Urinary bladder (tissue), 4 donors: Measurements from ENCODE around the gene CLCC1. TPM values are rescaled to one million over a fixed set of nuclear protein-coding genes. Genes with fewer than 3 reads are reported as not detected.
"Not testable (repeated sequence)": the region's sequence is repeated elsewhere in the genome, so short reads cannot be mapped to it uniquely, and the experiment has no call there.

Experiments
- DNase-seq: peaks from one replicate; pipeline ENCODE4 v3.0.0-alpha.2; 2015; ENCODE audit errors: extremely low spot score
- H3K27ac ChIP-seq: one replicate; pipeline ENCODE4 v1.5.1; 2013; ENCODE audit warnings: low read depth, mild to moderate bottlenecking, moderate library complexity
- H3K36me3 ChIP-seq: one replicate; pipeline ENCODE4 v1.6.1; 2013; ENCODE audit warnings: mild to moderate bottlenecking, moderate library complexity; ENCODE audit not compliant: insufficient read depth
- H3K4me1 ChIP-seq: one replicate; pipeline ENCODE4 v1.6.1; 2013; ENCODE audit warnings: mild to moderate bottlenecking, moderate library complexity; ENCODE audit not compliant: insufficient read depth
- H3K4me3 ChIP-seq: one replicate; pipeline ENCODE4 v1.5.1; 2013; ENCODE audit warnings: low read depth, low read length
- WGBS: extraction: QIAGEN DNeasy Blood & Tissue Kit; methylation state at CpG from one replicate; pipeline ENCODE4 v1.1.7; 2013; 5-methylcytosine and 5-hydroxymethylcytosine counted together
- polyA plus RNA-seq: library from polyadenylated mRNA; stranded (reverse); fragments of 200-250 nt; gene quantifications from one replicate; pipeline ENCODE4 v1.2.3, GENCODE V29; 2013
- small RNA-seq: library from RNA; depleted of rRNA; stranded (forward); fragments of <200 nt; gene quantifications from one replicate; pipeline ENCODE3, GENCODE V24; 2014
- total RNA-seq: library from RNA; depleted of rRNA; stranded (reverse); fragments of >200 nt; gene quantifications from one replicate; pipeline ENCODE4 v1.2.3, GENCODE V29; 2014
- donor health status: healthy with polysubstance abuse.
- donor health status: healthy.

CLCC1 gene
- total and polyA plus RNA-seq, 2 donors, result 17.9 to 37.7 TPM

- peaks cover 3% of the 10 kb centered on the region for H3K4me1 ChIP-seq
- no peak for DNase-seq
- WGBS, result 92% methylated on average over 6 of the region's 6 CpGs
Observed at GRCh38 chr1:108953452-108953851, 9.8 kb downstream of the CLCC1 start.

DNA sequence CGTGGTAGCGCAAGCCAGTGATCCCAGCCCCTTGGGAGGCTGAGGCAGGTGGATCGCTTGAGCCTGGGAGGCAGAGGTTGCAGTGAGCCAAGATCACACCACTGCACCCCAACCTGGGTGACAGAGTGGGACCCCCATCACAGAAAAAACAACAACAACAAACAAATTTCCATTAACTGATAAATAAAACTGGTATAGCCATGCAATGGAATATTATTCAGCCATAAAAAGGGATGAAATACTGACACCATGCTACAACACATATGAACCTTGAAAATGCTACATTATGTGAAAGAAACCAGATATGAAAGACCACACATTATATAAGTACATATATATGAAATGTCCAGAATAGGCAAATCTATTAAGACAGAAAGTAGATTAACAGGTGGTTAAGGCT, 12.0 kb downstream of the CLCC1 start:
- WGBS, result 99% methylated on average over 3 of the region's 3 CpGs
- no peak for DNase-seq
- H3K4me1 ChIP-seq, result peaks cover 5% of the 10 kb centered on the region

More at GRCh38 chr1:108953452-108953851, 9.8 kb downstream of the CLCC1 start:
- no peak overlapping the region for H3K4me3 ChIP-seq
- no peak overlapping the region for H3K27ac ChIP-seq
- no peaks in the 10 kb centered on the region for H3K36me3 ChIP-seq

GRCh38 chr1:108949044-108949443, 14.2 kb downstream of the CLCC1 start:
- no peak overlapping the region for H3K27ac ChIP-seq
- DNase-seq, result no peak
- 73% methylated on average over 4 of the region's 4 CpGs for WGBS

More for the DNA sequence above, 12.0 kb downstream of the CLCC1 start:
- H3K36me3 ChIP-seq, result no peaks in the 10 kb centered on the region
- H3K4me3 ChIP-seq, result no peak overlapping the region
- H3K27ac ChIP-seq, result no peak overlapping the region

DNA sequence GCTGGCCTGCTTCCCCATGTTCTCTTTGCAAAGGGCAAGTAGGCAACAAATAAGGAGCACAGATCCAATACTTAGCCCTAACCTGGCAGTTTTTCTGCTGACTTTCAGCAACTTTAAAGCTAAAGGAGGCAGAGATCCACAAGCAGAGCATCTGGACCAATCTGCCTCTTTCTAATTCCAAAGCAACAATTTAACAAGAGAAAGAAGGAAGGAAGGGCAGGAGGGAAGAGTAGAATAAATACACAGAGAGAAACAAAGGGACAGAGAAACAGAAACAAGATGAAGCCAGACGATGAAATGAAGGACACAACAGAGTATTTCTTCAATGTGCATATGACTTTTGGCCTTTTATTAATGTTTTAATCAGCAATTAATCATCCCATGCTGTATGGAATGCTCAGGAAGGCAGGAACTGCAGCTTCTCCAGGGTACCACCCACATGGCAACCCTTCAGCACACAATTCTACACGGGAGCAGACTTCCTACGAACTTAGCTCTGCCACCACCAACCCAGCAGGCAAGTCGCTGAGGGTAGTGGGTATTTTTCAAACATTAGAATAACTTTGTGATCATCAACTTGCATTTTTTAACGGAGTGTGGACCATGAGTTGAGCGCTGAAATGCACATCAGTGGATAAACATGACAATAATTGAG, 15.3 kb downstream of the CLCC1 start:
- Histone ChIP-seq H3K4me3 (no peak overlapping the region), H3K4me1 (peaks cover 5% of the 10 kb centered on the region), H3K27ac (peak overlapping the region; percentile 33), H3K36me3 (no peaks in the 10 kb centered on the region)
- no peak for DNase-seq
- WGBS, result 20% methylated on average over 6 of the region's 6 CpGs

More at GRCh38 chr1:108949044-108949443, 14.2 kb downstream of the CLCC1 start:
- Histone ChIP-seq H3K36me3 (no peaks in the 10 kb centered on the region), H3K4me3 (no peak overlapping the region), H3K4me1 (peaks cover 5% of the 10 kb centered on the region)

- H3K36me3 ChIP-seq, result peaks cover 11% of the 10 kb centered on the region
- H3K4me3 ChIP-seq, result no peak overlapping the region
- no peaks in the 10 kb centered on the region for H3K4me1 ChIP-seq
- no peak for DNase-seq
- 96% methylated on average over 9 of the region's 9 CpGs for WGBS
- no peak overlapping the region for H3K27ac ChIP-seq
Observed at GRCh38 chr1:108936170-108936569, 27.1 kb downstream of the CLCC1 start.

GRCh38 chr1:108933944-108934343, 29.3 kb downstream of the CLCC1 start:
- 79% methylated on average over 5 of the region's 5 CpGs for WGBS
- no peak overlapping the region for H3K4me3 ChIP-seq
- H3K27ac ChIP-seq, result no peak overlapping the region
- no peak for DNase-seq
- H3K4me1 ChIP-seq, result no peaks in the 10 kb centered on the region
- H3K36me3 ChIP-seq, result peaks cover 11% of the 10 kb centered on the region

GRCh38 chr1:108927565-108927964, 35.7 kb downstream of the CLCC1 start:
- not testable (repeated sequence) for DNase-seq, H3K27ac ChIP-seq, H3K36me3 ChIP-seq, H3K4me3 ChIP-seq, H3K4me1 ChIP-seq
- WGBS, result 97% methylated on average over 1 of the region's 1 CpG

- DNase-seq, result no peak
- peaks cover 7% of the 10 kb centered on the region for H3K36me3 ChIP-seq
- H3K27ac ChIP-seq, result no peak overlapping the region
- H3K4me1 ChIP-seq, result no peaks in the 10 kb centered on the region
- H3K4me3 ChIP-seq, result no peak overlapping the region
- 94% methylated on average over 2 of the region's 2 CpGs for WGBS
Observed at GRCh38 chr1:108925920-108926319, 37.4 kb downstream of the CLCC1 start.

DNA sequence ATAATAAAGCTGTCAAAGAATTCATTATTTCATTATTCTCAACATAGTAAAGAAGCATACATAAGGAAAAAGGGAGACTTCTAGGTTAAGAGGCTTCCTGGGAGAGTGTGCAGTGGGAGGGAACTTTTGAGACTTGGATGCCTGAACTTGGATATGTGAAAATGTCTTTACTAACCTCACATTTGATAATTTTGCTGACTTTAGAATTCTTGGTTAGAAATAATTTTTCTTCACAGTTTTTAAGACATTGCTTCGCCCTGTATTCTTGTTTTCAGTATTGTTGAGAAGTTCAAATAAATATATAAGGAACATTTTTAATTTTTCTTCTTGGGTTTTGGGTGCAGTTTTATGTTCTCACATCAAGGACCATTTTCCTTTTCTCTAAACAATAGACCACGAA, 46.5 kb downstream of the CLCC1 start:
- H3K36me3 ChIP-seq, result no peaks in the 10 kb centered on the region
- 95% methylated on average over 2 of the region's 2 CpGs for WGBS
- no peak overlapping the region for H3K4me3 ChIP-seq
- no peaks in the 10 kb centered on the region for H3K4me1 ChIP-seq
- H3K27ac ChIP-seq, result no peak overlapping the region
- no peak for DNase-seq

Small RNA genes within 50 kb of the gene (small RNA-seq; reads per million reads assigned to genes)
- gene BX679664.2, result not detected

Other genes starting within 250 kb of the CLCC1 start
- 118 TPM for gene STXBP3, start 216.8 kb downstream of the CLCC1 start, total RNA-seq
- gene STXBP3, start 216.8 kb downstream of the CLCC1 start, polyA plus RNA-seq, result 36.7 TPM
- gene AKNAD1, start 106.4 kb downstream of the CLCC1 start, total RNA-seq, result 1.8 TPM
- 1.2 TPM for gene AKNAD1, start 106.4 kb downstream of the CLCC1 start, polyA plus RNA-seq
- 66.4 TPM for gene GPSM2, start 86.5 kb downstream of the CLCC1 start, total RNA-seq
- 5.6 TPM for gene GPSM2, start 86.5 kb downstream of the CLCC1 start, polyA plus RNA-seq
- 21.0 TPM for gene WDR47, start 78.6 kb upstream of the CLCC1 start, total RNA-seq
- 10.5 TPM for gene WDR47, start 78.6 kb upstream of the CLCC1 start, polyA plus RNA-seq
- gene TAF13, start 112.5 kb upstream of the CLCC1 start, total RNA-seq, result 55.9 TPM
- 31.3 TPM for gene TAF13, start 112.5 kb upstream of the CLCC1 start, polyA plus RNA-seq
- 43.1 TPM for gene TMEM167B, start 127.3 kb upstream of the CLCC1 start, total RNA-seq
- 32.8 TPM for gene TMEM167B, start 127.3 kb upstream of the CLCC1 start, polyA plus RNA-seq
- gene ELAPOR1, start 150.6 kb upstream of the CLCC1 start, total RNA-seq, result 0.74 TPM
- 0.13 TPM for gene ELAPOR1, start 150.6 kb upstream of the CLCC1 start, polyA plus RNA-seq